HG02588 (cell line): ENCODE results near the gene VPS26C.

Experiments used
- ATAC-seq: cut with Tn5 transposase; IDR thresholded peaks from one replicate; pipeline ENCODE4 v1.9.1; 2021; ENCODE audit warnings: mild to moderate bottlenecking, moderate library complexity; ENCODE audit not compliant: unreplicated experiment

VPS26C gene

DNA sequence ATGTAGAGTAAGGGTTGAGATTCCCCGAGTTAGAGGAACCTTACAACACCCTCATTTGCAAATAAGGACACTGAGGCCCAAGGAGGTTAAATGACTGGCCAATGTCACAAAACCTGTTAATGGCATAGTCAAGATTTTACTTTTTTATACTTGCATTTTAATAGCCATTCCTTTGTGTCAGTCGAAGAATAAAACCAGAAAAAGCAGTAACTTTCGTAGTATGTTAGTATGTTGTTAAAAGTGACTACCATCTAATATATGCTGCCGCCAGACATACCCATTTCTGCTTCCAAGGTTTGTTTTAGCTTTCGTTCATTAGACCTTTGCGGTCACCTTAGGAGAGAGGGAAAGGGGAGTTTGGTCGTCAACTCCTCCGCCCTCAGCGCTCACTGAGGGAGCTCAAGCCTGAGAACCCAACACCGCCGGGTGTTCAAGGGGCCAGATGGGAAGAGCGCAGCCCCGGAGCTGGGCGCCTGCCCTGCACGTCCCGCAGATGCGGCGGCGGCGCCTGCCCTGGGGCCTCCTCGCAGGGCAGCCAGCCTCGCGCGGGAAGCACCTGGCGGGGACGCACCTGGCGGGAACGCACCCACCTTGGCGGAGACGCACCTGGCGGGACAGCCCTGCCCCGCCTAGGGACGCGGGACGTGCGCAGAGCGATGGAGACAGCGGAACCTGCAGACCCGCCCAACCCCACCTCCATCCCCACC, 466 bp downstream of the VPS26C start:
- peak; percentile 3 for ATAC-seq

DNA sequence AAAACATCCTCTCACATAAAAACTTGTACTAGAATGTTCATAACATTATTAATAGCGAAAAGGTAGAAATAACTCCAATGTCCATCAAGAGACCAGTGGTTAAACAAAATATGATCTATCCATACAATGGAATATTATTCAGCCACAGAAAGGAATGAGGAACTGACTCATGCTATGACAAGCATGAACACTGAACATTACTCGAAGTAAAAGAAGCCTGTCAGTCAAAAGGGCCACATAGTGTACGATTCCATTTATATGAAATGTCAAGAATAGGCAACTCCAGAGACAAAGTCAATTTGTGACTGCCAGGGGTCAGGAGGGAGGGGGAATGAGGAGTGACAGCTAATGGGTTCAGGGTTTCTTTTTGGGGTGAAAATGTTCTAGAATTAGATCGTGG, 2.3 kb downstream of the VPS26C start:
- ATAC-seq: no peak

DNA sequence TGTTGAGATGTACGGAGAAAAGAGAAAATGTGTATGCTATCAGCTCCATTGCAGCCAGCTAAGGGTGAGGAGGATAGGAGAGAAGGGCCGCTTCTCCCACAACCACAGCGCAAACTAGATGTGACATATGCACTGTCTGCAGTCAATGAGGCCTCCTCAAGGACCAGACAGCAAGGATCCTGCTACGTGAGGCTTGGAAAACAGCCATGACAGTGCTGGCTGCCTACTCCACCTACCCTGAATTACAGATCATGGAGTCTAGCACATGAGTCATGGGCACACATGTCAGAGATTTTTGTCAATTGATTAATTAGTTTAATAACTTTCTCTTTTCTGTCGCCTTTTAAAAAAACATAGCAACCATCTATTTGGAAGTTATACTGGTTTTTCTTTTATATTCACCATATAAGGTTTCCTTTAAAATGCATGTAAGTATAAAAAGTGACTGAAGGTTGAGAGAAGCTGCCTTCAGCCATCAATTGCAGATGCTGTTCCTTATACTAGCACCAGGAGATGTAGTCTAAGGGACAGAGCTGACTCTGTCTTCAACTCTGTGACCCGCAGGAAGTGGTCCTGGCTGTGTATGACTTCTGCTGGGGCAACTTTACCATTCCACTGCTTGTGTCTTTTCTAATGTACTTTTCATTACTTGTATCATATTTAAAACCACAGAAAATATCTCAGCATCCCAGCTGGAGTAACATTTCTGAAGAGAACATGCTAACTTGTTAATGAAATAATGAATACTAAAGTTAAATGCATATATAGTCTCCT, 3.1 kb downstream of the VPS26C start:
- no peak for ATAC-seq

DNA sequence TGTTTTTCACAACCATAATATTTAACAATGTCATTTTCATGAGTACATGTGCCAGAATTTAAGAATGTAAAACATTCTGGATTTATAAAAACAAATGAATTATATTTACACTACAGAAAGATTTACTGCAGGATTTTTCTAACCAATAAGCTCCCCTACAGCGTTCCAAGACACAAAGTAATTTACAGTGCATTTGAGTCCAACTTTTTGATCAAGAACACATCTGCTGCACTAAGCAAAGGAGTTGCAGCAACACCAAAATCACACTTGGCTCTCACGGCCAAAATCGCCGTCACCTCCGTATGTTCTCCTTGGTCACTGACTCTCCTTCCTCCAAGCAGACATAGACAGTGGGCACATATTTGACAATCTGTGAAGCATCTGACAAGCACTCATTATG, 7.7 kb downstream of the VPS26C start:
- no peak for ATAC-seq

DNA sequence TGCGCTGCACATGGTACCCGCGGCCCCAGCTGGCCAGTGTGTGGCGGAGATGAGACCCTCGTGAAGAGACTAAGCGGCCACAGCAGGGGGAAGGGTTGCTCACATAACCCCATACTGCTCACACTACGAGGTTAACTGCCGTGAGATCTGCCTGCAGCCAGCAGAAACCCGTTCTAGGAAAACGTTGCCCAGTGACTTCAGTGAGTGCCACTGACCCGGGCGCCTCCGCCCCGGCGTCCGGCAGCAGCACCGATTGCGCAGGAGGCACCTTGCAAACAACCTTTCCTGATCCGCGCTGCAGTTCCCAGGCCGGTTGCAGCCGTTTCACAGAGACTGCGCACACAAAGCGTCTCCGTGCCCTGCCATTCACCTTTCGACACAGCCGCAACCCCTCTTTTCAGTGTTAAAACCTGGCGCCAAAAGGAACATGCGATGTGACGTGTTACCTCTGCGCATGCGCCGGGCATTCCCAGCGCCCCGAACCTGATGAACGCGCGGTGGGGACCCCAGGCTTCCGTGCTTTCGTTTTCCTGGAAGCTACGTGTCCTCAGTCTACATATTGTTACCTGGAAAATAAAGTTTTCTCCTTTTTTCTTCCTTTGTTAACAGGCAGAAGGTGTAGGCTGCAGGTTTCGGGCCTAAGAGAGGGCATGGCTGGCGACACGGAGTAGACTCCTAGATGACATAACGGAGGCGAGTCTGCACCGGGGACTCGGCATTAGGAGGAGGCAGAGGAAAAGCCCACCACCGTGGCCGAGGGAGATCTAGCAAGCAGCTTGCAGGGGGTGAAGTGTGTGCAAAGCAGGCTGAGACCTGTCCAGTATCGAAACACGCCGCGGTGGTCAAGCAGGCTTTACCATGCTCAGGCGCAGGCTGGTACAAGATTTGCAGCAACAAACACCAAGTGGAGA, 8.9 kb downstream of the VPS26C start:
- peak; percentile 69 for ATAC-seq

DNA sequence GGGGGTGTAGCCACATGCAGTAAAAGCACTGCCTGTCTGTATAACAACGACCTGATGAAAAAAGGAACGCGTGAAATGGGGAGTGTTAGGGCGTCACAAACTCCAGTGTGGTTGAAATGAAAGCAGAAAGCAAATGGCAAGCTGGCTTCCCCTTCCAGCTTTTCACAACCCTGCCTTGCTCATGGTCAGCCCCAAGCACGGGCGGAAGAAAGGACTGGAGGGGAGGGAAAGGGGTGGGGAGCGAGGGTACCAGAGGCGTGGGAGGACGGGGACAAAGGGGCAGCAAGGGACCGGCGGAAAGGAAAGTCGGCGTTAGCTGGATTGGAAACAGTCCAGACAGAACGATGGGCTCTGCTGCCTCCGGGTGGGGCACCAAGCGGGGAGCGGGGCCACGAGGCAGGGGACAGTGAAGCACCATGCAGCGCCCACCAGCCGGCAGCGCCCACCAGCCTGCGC, 9.6 kb downstream of the VPS26C start:
- ATAC-seq: peak; percentile 33

DNA sequence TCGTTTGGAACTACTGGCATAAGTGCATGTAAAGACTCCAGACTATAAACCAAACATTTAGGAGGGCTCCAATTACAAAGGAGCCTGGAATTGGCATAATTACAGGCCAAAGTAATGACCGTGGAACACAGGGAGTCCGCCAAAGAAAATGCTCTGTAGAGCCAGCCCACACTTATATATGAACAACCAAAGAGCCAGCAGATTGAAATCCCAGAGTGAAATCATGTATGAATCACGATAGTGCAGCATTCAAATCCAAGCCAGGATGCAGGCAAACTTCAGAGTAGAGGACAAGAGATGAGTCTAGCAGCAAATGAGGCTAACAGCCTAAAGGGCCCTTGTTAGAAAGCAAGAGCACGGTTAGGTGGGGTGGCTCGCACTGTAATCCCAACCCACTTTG, 13.1 kb downstream of the VPS26C start:
- no peak for ATAC-seq

DNA sequence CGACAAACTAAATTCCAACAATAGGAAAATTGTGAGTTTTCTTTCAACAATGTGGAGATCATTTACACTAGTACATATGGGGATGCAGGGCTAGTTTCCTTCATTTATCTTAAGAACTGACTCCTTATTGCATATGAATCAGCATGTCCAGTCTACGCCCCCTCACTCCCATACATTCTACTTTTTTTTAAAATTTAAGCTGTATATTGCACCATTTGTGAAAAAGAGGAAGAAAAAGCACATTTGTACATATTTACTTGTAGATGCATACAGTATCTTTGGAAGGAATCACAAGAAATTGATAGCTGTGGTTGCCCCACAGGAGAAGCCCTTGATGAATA, 15.9 kb downstream of the VPS26C start:
- ATAC-seq: no peak

DNA sequence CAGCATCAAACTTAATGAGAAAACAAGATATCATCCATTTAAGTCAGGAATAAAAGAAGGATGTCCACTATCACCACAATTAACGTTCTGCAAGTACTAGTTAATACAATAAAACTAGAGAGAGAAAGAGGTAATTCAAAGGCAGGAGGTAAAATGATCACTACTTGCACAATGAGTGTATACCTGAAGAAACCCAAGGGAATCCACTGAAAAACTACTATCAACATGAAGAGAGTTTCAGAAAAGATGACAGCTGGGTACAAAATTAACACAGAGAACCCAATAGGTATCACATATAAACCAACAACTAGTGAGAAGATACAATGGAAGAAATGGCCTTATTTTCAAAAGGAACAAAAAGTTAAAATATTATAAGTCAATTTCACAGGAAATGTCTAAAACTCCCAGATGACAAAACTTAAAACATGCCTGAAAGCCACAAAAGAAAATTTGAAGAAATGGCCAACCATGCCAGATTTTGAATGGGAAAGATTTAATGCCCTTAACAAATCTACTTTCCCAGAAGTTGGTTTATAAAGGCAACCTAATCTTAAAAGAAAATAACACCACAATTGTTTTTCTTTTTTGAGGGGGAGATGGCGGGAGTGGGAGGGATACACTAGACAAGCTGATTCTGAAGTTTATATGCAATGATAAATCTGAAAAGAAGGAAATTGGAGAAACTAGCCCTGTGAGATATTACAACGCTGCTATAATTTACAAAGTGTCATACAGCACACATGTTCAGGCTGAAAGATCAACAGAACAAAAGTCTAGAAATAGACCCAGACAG, 17.8 kb downstream of the VPS26C start:
- ATAC-seq: no peak

DNA sequence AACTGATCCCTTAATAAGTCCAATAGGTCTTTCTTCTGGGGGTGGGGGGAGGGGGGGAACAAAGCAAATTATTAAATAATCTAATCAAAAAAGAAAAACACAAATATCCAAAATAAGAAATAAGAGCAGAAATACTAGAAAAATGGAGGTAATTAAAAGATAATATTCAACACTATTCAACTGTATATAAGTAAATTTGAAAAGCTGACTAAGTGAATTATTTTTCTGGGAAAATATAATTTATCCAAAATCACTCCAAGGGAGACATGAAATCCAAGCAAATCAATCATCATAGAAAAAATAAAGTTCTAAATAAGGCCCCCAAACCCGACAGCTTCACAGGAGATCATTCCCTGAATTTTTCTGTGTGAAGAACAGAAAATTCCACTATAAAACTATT, 18.8 kb downstream of the VPS26C start:
- no peak for ATAC-seq

DNA sequence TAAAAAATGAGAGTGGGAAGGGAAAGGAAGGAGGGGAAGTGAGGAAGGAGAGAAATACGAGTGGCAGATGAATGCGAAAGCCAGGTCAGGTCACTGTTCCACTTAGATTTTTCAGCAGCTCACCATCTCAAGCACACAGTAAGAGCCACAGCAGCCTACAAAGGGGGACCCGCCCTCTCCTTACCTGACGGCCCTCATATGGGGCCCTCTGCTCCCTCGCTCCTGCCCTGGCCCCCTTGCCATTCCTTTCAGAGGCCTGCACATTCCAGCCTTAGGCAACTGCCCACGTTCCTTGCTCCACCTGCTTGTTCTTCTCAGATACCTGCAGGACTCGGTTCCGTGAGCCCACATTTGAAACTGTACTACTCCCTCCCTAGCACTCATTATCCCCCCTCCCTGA, 22.0 kb downstream of the VPS26C start:
- no peak for ATAC-seq

DNA sequence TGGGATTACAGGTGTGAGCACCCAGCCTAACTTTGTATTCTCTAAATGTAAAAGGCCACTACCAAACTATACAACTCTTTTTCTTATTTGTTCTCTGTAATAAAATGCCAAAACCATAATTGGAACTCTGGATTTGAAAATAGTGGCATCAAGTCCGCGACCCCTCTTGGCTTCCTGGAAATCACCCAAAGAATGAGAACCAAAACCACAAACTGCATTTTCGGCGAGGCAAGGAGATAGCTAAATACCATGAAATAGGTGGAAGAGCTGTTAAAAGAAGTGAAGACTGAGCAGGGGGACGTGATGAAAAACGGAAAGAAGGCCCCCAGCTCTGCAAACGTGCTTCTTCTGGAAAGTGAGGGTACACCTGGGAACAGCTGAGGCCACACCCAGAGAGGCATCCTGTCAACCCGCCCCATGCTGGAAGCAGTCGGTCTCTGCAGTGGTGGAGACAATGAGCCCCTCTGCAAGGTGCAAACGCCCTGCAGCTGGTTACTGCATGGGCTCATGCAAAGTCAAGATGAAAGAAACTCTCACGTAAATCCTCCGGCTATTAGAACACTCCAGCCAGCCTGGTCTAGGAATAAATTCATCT, 22.5 kb downstream of the VPS26C start:
- ATAC-seq: no peak

DNA sequence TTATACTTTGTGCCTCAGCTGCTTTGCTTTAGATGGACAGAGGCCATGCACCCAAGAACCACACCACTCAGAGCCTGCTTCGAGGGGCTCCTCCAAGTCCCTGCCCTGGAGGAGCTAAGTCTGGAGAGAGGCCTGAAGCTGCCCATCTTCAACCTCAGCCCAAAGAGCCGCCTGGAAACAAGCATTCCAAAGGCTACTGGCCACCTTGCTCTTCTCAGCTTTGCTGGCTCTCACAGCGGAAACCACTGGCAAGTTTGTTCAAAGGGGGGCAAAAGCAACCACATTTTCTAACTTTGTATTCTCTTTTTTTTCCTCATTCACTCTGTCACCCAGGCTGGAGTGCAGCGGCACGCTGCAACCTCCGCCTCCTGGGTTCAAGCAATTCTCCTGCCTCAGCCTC, 23.2 kb downstream of the VPS26C start:
- no peak for ATAC-seq

DNA sequence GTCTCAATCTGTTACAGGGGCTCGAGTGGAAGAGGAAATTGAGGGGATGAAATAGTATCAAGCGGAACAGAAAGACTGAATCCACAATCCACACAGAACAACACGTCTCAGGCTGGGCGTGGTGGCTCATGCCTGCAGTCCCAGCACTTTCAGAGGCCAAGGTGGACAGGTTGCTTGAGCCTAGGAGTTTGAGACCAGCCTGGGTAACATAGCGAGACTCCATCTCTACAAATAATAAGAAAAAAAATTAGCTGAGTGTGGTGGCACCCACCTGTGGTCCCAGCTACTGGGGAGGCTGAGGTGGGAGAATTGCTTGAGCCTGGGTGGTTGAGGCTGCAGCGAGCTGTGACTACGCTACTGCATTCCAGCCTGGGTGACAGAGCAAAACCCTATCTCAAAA, 25.7 kb downstream of the VPS26C start:
- ATAC-seq: no peak

DNA sequence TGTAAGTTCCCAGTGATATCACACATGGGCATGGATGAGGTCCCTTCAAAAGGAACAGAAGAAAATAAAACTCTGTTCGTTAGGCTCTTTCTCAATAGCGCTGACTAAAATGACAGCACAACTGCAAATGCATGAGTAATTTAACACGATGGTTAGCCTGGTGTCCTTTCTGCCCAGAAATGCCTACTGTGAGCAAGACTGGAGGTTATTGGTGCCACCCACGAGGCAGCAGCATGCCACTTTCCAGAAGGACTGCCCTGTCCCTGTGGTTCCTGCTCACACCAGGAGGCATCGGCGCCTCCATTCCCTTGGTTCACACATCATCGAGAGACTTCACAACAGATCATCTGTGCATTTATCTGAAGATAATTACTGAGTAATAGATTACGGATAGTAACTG, 26.2 kb downstream of the VPS26C start:
- ATAC-seq: no peak

DNA sequence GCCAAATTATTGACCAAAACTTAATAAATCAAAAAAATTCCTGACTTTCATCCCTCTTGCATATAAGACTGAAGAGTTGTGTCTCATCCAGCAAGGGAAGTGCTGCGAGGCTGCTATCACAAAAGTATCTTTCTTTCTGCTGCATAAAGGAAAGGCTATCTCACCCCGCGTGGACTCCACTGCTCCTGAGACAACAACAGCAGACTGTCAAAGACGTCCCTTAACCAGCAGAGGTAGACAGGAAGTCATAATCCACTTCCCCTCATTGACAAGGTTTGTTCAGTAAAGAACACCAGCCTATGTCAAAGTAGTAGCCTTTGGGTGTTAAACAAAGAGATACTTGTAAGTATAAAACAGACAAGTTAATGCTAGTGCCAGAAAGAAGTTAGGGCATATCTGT, 29.4 kb downstream of the VPS26C start:
- no peak for ATAC-seq

DNA sequence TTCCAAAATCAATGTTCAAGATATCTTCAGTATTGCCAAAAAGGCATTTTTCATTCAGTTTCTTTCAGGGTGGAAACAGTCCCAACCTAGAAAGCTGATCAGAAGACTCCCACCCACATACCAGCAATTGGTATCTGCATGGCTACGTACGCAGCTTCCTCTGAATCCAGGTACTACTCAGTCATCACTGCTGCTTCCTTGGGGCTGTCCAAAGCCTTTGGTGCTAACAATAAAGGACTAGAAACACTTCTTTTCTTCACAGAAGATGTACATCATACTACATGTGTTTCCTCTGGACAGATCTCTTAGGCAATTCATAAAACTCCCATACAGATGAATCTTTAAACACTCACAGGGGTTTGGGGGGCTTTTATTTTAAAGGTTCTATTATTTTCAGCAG, 29.8 kb downstream of the VPS26C start:
- ATAC-seq: no peak

DNA sequence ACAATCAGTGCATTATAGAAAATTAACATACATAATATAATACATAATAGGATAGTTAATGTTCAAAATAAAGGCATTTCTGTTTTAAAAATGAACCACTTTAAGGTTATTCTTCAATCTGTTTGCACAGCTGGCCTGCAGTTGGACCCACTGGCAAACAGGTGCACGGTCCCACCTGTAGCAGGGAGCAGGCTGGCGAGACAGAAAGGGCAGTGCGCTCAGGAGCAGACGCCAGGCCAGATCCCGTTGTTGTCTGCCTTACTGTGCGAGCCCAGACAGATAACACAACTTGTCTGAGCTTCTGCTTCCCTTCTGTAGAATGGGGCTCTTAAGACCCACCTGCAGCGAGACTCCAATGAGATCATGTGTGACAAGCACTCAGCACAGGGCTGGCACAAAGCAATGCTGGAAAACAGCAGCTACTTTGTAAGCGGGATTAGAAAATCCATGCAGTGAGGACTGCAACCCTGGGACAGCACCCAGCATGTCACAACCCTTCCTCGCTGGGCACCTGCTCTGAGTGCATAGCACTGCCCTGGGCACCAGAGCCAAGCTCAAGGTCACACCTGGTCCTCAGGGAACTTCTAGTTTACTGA, 33.5 kb downstream of the VPS26C start:
- ATAC-seq: no peak

DNA sequence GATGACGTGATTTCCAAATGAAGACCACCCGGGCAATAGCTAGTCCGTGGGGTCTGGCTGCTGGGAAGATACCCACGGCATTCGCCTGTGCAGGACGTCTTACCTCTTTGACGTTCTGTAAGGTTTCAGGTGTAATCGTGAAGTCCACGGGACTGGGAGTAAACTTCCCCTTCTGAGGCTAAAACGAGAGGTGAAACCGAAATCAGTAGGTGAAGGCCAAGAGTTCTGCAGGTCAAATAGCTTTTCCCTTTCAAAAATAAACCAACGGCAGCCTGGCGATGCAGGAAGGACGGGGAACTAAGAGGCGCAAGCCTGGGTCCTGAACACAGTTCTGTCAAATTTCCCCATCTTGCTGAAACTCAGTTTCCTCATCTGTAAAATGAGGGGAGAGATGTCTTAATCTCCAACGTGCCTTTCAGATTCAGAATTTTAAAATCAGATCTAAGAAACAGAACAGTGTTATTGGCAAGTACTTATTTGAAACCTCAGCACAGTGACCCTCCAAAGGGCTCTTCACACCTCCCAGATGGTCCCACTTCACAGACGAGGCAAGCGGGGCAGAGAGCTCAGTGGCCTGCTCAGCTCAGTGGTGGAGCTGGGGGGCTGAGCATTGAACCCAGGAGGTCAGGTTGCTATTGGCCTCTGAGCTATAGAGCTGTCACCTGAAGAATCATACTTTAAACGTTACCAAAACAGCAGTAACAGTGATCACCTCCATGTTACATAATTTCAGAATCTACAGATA, 34.7 kb downstream of the VPS26C start:
- no peak for ATAC-seq
